ACC112 (cell line): ENCODE results near the gene ADORA3.

ENCODE experiments used
- H2AFZ ChIP-seq: fragments of 200-600 bp; sonication (generic); one replicate; pipeline ENCODE4 v1.6.0; 2017; ENCODE audit warnings: antibody characterized with exemption, low read length; ENCODE audit not compliant: unreplicated experiment
- H3K27ac ChIP-seq: fragments of 200-600 bp; sonication (generic); 2 replicates; pipeline ENCODE4 v1.5.1; 2014; ENCODE audit warnings: low read depth, mild to moderate bottlenecking, antibody characterized with exemption, low read length, moderate library complexity
- H3K27me3 ChIP-seq: fragments of 200-600 bp; sonication (generic); 2 replicates; pipeline ENCODE4 v1.6.1; 2014; ENCODE audit warnings: mild to moderate bottlenecking, antibody characterized with exemption, low read length, moderate library complexity, mixed read lengths; ENCODE audit not compliant: insufficient read depth
- H3K36me3 ChIP-seq: fragments of 200-600 bp; sonication (generic); 2 replicates; pipeline ENCODE4 v1.6.1; 2016; ENCODE audit warnings: mild to moderate bottlenecking, antibody characterized with exemption, low read length, moderate library complexity, mixed read lengths; ENCODE audit not compliant: insufficient read depth
- H3K4me1 ChIP-seq: fragments of 200-600 bp; sonication (generic); one replicate; pipeline ENCODE4 v1.6.1; 2016; ENCODE audit warnings: low read length, mixed read lengths; ENCODE audit not compliant: insufficient read depth, unreplicated experiment, control insufficient read depth
- H3K4me3 ChIP-seq: fragments of 200-600 bp; sonication (generic); 2 replicates; pipeline ENCODE4 v1.5.1; 2014; ENCODE audit warnings: mild to moderate bottlenecking, low read depth, low read length
- H3K79me2 ChIP-seq: fragments of 200-600 bp; sonication (generic); one replicate; pipeline ENCODE4 v1.6.0; 2016; ENCODE audit warnings: low read length; ENCODE audit not compliant: control insufficient read depth, unreplicated experiment, insufficient read depth

Gene ADORA3

GRCh38 chr1:111506561-111506960 lies 3.1 kb upstream of the ADORA3 start:
- peaks cover 6% of the 10 kb centered on the region; the same call in 1 of the 2 replicates for H3K27me3 ChIP-seq
- no peak overlapping the region for H3K27ac ChIP-seq
- no peak overlapping the region for H2AFZ ChIP-seq
- no peak overlapping the region for H3K4me3 ChIP-seq
- no peaks in the 10 kb centered on the region for H3K36me3 ChIP-seq
- no peaks in the 10 kb centered on the region for H3K79me2 ChIP-seq
- H3K4me1 ChIP-seq, result peaks cover 16% of the 10 kb centered on the region

DNA sequence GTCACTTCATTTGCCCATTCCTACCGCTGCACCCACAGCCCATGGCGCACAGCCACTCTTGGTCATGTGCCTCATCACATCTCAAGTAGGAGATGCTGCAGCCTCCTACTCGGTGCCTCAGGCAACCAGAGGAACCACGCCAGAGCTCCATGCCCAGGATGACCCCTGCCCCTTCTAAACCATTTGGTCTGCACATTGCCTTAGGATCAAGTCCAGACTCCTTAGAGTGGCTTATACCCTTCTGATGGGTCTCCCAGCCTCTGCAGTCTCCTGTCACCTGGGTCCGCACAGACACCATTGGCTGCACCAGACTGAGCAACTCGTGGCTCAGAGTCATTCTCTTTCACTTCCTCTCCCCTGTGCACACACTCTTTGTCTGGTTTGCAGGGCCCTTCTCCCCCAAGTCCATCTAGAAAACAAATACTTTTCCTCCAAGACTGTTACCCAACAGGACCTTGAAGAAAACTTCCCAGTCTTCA lies 2.2 kb upstream of the ADORA3 start:
- H3K27ac ChIP-seq, result no peak overlapping the region

GRCh38 chr1:111504097-111504496 lies 664 bp upstream of the ADORA3 start:
- no peak overlapping the region for H2AFZ ChIP-seq
- H3K27ac ChIP-seq, result no peak overlapping the region
- H3K36me3 ChIP-seq, result no peaks in the 10 kb centered on the region
- H3K4me3 ChIP-seq, result no peak overlapping the region
- peaks cover 20% of the 10 kb centered on the region for H3K27me3 ChIP-seq
- no peaks in the 10 kb centered on the region for H3K79me2 ChIP-seq
- H3K4me1 ChIP-seq, result peaks cover 16% of the 10 kb centered on the region

More for the DNA sequence above, 2.2 kb upstream of the ADORA3 start:
- peaks cover 14% of the 10 kb centered on the region for H3K27me3 ChIP-seq
- H3K79me2 ChIP-seq, result no peaks in the 10 kb centered on the region
- peaks cover 16% of the 10 kb centered on the region for H3K4me1 ChIP-seq
- H2AFZ ChIP-seq, result no peak overlapping the region
- no peak overlapping the region for H3K4me3 ChIP-seq
- no peaks in the 10 kb centered on the region for H3K36me3 ChIP-seq

GRCh38 chr1:111501645-111502044 lies 1.8 kb downstream of the ADORA3 start:
- Histone ChIP-seq H3K27me3 (peaks cover 33% of the 10 kb centered on the region), H3K36me3 (no peaks in the 10 kb centered on the region), H3K4me1 (no peaks in the 10 kb centered on the region), H3K27ac (no peak overlapping the region), H2AFZ (no peak overlapping the region), H3K79me2 (no peaks in the 10 kb centered on the region), H3K4me3 (no peak overlapping the region)

GRCh38 chr1:111499026-111499785 lies 4.2 kb downstream of the ADORA3 start:
- Histone ChIP-seq H3K4me1 (no peaks in the 10 kb centered on the region), H3K27ac (no peak overlapping the region), H3K79me2 (no peaks in the 10 kb centered on the region), H2AFZ (no peak overlapping the region), H3K36me3 (no peaks in the 10 kb centered on the region), H3K4me3 (no peak overlapping the region), H3K27me3 (peaks cover 51% of the 10 kb centered on the region)

DNA sequence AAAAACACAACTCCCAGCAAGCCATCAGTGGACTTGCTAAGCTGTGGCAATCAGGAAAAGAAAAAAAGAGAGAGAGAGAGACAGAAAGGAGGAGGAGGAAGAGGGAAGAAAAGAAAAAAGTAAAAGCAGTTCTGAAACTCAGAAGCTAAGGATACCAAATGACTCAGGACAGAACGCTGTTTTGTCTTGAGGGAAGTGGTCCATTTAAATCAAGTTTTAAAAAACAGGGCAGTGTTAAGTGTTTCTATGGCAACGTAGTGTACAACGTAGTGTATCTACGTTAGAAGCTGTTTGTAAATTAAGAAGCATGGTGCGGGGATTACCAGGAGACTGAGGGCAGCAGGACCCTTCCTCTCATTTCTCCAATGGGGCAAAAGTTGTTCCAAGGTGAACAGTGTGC lies 5.8 kb downstream of the ADORA3 start:
- H3K4me1 ChIP-seq, result no peaks in the 10 kb centered on the region
- H2AFZ ChIP-seq, result no peak overlapping the region
- peaks cover 59% of the 10 kb centered on the region for H3K27me3 ChIP-seq
- no peaks in the 10 kb centered on the region for H3K36me3 ChIP-seq
- H3K4me3 ChIP-seq, result no peak overlapping the region
- no peak overlapping the region for H3K27ac ChIP-seq
- H3K79me2 ChIP-seq, result no peaks in the 10 kb centered on the region

GRCh38 chr1:111496398-111496797 lies 7.0 kb downstream of the ADORA3 start:
- no peak overlapping the region for H3K4me3 ChIP-seq
- H3K79me2 ChIP-seq, result no peaks in the 10 kb centered on the region
- no peak overlapping the region for H2AFZ ChIP-seq
- H3K4me1 ChIP-seq, result no peaks in the 10 kb centered on the region
- no peak overlapping the region for H3K27ac ChIP-seq
- H3K36me3 ChIP-seq, result no peaks in the 10 kb centered on the region
- H3K27me3 ChIP-seq, result peaks cover 60% of the 10 kb centered on the region

DNA sequence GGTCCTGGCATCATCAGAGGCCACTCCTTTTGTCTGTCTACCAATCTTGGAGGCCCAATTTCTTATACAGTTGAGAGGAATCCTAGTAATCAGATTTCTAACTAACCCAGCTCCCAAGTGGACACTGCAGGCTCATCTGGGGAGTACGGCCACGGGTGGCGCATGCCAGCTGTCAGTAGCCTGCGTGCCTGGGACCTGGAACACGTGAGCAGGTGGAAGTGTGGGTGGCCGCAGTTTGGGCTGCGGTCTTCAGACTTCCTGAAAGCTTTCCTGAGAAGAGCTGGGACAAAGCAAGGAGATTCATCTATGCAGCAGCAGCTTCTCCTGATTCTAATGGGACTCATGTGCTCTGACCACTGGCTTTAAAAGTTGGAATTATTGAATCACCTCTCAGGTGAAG lies 12.4 kb downstream of the ADORA3 start:
- H3K27ac ChIP-seq, result no peak overlapping the region
- H3K79me2 ChIP-seq, result no peaks in the 10 kb centered on the region
- H3K4me3 ChIP-seq, result no peak overlapping the region
- no peaks in the 10 kb centered on the region for H3K4me1 ChIP-seq
- no peaks in the 10 kb centered on the region for H3K36me3 ChIP-seq
- H3K27me3 ChIP-seq, result peaks cover 32% of the 10 kb centered on the region
- no peak overlapping the region for H2AFZ ChIP-seq

- no peaks in the 10 kb centered on the region for H3K4me1 ChIP-seq
- H3K27ac ChIP-seq, result no peak overlapping the region
- H3K79me2 ChIP-seq, result no peaks in the 10 kb centered on the region
- no peak overlapping the region for H2AFZ ChIP-seq
- no peaks in the 10 kb centered on the region for H3K36me3 ChIP-seq
- no peak overlapping the region for H3K4me3 ChIP-seq
- peaks cover 26% of the 10 kb centered on the region for H3K27me3 ChIP-seq
Measured at GRCh38 chr1:111490220-111490619, 13.2 kb downstream of the ADORA3 start.

DNA sequence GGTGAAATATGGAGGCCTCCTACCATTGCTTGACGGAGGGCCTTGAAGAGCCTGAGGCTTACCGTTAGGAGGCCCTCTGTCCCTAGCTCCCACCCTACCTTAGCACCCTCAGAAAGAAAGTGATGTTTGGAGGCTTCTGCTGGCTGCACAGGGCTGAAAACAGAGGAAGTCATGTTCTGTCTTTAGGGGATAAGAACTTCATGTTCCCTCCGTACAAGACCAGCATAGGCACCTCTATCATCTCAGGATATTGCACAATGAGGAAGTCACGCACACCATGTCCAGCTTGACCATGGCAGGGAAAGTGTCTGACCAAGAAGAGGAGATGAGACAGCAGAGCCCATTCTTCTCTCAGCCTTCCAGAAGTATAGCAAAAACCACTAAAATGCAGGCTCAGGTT lies 13.8 kb downstream of the ADORA3 start:
- no peak overlapping the region for H2AFZ ChIP-seq
- no peaks in the 10 kb centered on the region for H3K79me2 ChIP-seq
- H3K4me3 ChIP-seq, result no peak overlapping the region
- H3K27me3 ChIP-seq, result peaks cover 20% of the 10 kb centered on the region
- H3K36me3 ChIP-seq, result no peaks in the 10 kb centered on the region
- H3K27ac ChIP-seq, result no peak overlapping the region
- H3K4me1 ChIP-seq, result no peaks in the 10 kb centered on the region

GRCh38 chr1:111488669-111489068 lies 14.8 kb downstream of the ADORA3 start:
- H3K4me3 ChIP-seq, result no peak overlapping the region
- no peak overlapping the region for H3K27ac ChIP-seq
- H3K27me3 ChIP-seq, result peaks cover 12% of the 10 kb centered on the region
- no peak overlapping the region for H2AFZ ChIP-seq
- H3K36me3 ChIP-seq, result no peaks in the 10 kb centered on the region
- no peaks in the 10 kb centered on the region for H3K79me2 ChIP-seq
- H3K4me1 ChIP-seq, result no peaks in the 10 kb centered on the region
